Measurements from ENCODE around the gene OR8I2. TPM values are rescaled to one million over a fixed set of nuclear protein-coding genes. Genes with fewer than 3 reads are reported as not detected.
"Not testable (repeated sequence)": the region's sequence is repeated elsewhere in the genome, so short reads cannot be mapped to it uniquely, and the experiment has no call there.

Gene OR8I2
- polyA plus RNA-seq, 1 experiment = not detected

- no peak overlapping the region for H3K4me3 ChIP-seq (ENCODE audit: low read depth, low read length)
- H3K36me3 ChIP-seq (ENCODE audit: control insufficient read depth, insufficient read depth, low read length) = no peaks in the 10 kb centered on the region
- no peaks in the 10 kb centered on the region for H3K27me3 ChIP-seq (ENCODE audit: control insufficient read depth, insufficient read depth, low read length)
- POLR2A ChIA-PET = no interaction called here
- no peak for DNase-seq (ENCODE audit: low read depth)
- CTCF ChIA-PET = no interaction called here
- no peak for TF ChIP-seq CTCF (IDR thresholded peaks at IDR 0.05; ENCODE audit: insufficient read depth, low read depth, low read length)
These were observed 26.1 kb upstream of the OR8I2 start for GRCh38 chr11:56066980-56067379.

GRCh38 chr11:56089697-56090096 is 3.4 kb upstream of the OR8I2 start:
- H3K36me3 ChIP-seq (ENCODE audit: control insufficient read depth, insufficient read depth, low read length) = no peaks in the 10 kb centered on the region
- POLR2A ChIA-PET = no interaction called here
- H3K4me3 ChIP-seq (ENCODE audit: low read depth, low read length) = no peak overlapping the region
- DNase-seq (ENCODE audit: low read depth) = no peak
- no peak for TF ChIP-seq CTCF (IDR thresholded peaks at IDR 0.05; ENCODE audit: insufficient read depth, low read depth, low read length)
- CTCF ChIA-PET = no interaction called here
- H3K27me3 ChIP-seq (ENCODE audit: control insufficient read depth, insufficient read depth, low read length) = no peaks in the 10 kb centered on the region

GRCh38 chr11:56103210-56103737 is 10.2 kb downstream of the OR8I2 start, which contains the start of gene OR8H2:
Gene OR8H2, plus strand, starts transcription at chr11:56103687. Its CDS starts 1,356 bp downstream, at chr11:56105043.
- no peak for TF ChIP-seq CTCF (IDR thresholded peaks at IDR 0.05; ENCODE audit: insufficient read depth, low read depth, low read length)
- ChIA-PET CTCF (no interaction called here), POLR2A (no interaction called here)
- Histone ChIP-seq H3K27me3 (ENCODE audit: control insufficient read depth, insufficient read depth, low read length) (no peaks in the 10 kb centered on the region), H3K36me3 (ENCODE audit: control insufficient read depth, insufficient read depth, low read length) (no peaks in the 10 kb centered on the region), H3K4me3 (ENCODE audit: low read depth, low read length) (no peak within 1 kb of the TSS)
- DNase-seq (ENCODE audit: low read depth) = no peak

- Histone ChIP-seq H3K36me3 (ENCODE audit: control insufficient read depth, insufficient read depth, low read length) (no peaks in the 10 kb centered on the region), H3K27me3 (ENCODE audit: control insufficient read depth, insufficient read depth, low read length) (no peaks in the 10 kb centered on the region), H3K4me3 (ENCODE audit: low read depth, low read length) (no peak within 1 kb of the TSS)
- DNase-seq (ENCODE audit: low read depth) = no peak
- ChIA-PET CTCF (no interaction called here), POLR2A (no interaction called here)
- no peak for TF ChIP-seq CTCF (IDR thresholded peaks at IDR 0.05; ENCODE audit: insufficient read depth, low read depth, low read length)
These were observed 29.0 kb downstream of the OR8I2 start, which contains the start of gene OR8H3 for GRCh38 chr11:56122073-56122472. Gene OR8H3, plus strand, starts transcription at chr11:56122373. Its CDS starts 0 bp downstream, at chr11:56122373.

GRCh38 chr11:56140151-56140661 is 47.1 kb downstream of the OR8I2 start, which contains the start of gene OR8J3:
Gene OR8J3, minus strand, starts transcription at chr11:56140201. Its CDS starts 2,483 bp downstream, at chr11:56137718.
- POLR2A ChIA-PET = no interaction called here
- no peak for TF ChIP-seq CTCF (IDR thresholded peaks at IDR 0.05; ENCODE audit: insufficient read depth, low read depth, low read length)
- H3K4me3 ChIP-seq (ENCODE audit: low read depth, low read length) = no peak within 1 kb of the TSS
- CTCF ChIA-PET = no interaction called here
- H3K36me3 ChIP-seq (ENCODE audit: control insufficient read depth, insufficient read depth, low read length) = no peaks in the 10 kb centered on the region
- no peak for DNase-seq (ENCODE audit: low read depth)
- no peaks in the 10 kb centered on the region for H3K27me3 ChIP-seq (ENCODE audit: control insufficient read depth, insufficient read depth, low read length)

- H3K27me3 ChIP-seq (ENCODE audit: control insufficient read depth, insufficient read depth, low read length); DNase-seq (ENCODE audit: low read depth); H3K4me3 ChIP-seq (ENCODE audit: low read depth, low read length); POLR2A ChIA-PET; H3K36me3 ChIP-seq (ENCODE audit: control insufficient read depth, insufficient read depth, low read length); CTCF ChIA-PET: not testable (repeated sequence)
These were observed 50.6 kb downstream of the OR8I2 start for GRCh38 chr11:56143681-56144080.
